ENCODE data around the gene SLC7A6.

SLC7A6 gene

DNA sequence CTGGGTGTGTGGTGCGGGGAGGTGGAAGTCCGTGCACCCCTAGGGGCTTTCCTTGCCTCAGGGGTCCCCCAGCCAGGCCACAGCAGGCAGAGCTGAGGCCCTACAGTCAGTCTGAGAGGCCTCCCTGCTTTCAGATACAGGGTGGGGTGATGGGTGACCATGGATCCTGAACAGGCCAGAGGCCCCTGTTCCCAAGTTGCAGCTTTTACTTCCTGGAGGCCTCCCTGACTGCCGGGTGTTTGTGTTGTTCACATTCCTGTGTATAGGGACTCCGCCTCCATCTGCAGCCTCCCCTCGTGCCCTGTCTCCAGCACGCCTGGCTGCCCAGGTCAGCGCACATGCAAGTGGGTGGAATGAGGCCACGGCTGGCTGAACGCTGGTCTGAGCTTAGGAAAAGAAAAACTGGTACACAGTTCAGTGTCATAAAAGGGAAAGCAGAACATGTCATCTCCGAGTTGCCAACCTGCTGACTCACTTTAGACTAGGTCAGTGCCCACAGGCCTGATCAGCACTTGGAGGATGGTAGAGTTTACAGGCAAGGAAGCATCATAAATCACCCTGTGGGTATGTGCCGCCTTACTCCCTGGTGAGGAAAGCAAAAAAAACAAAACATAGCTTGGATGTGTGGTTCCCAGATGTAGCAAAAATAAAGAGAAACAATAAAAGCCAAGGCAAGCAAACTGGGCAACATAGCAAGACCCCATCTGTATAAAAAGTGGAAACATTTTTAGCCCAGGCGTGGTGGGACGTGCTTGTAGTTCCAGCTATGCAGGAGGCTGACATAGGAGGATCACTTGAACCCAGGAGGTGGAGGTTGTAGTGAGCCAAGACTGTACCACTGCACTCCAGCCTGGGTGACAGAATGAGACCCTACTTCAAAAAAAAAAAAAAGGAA, 6.2 kb upstream of the SLC7A6 start:
- no peak for DNase-seq

DNA sequence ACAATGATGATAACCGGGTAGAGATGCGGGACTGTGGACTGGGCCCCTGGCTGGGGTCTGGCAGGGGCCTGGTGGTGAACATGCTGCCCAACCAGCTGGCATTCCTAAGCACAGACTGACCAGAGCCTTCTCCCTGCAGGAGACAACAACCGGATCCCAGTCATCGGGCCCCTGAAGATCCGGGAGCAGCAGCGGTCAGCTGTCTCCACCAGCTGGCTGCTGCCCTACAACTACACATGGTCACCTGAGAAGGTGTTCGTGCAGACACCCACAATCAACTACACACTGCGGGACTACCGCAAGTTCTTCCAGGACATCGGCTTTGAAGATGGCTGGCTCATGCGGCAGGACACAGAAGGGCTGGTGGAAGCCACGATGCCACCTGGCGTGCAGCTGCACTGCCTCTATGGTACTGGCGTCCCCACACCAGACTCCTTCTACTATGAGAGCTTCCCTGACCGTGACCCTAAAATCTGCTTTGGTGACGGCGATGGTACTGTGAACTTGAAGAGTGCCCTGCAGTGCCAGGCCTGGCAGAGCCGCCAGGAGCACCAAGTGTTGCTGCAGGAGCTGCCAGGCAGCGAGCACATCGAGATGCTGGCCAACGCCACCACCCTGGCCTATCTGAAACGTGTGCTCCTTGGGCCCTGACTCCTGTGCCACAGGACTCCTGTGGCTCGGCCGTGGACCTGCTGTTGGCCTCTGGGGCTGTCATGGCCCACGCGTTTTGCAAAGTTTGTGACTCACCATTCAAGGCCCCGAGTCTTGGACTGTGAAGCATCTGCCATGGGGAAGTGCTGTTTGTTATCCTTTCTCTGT, 5.1 kb upstream of the SLC7A6 start:
- no peak for DNase-seq

DNA sequence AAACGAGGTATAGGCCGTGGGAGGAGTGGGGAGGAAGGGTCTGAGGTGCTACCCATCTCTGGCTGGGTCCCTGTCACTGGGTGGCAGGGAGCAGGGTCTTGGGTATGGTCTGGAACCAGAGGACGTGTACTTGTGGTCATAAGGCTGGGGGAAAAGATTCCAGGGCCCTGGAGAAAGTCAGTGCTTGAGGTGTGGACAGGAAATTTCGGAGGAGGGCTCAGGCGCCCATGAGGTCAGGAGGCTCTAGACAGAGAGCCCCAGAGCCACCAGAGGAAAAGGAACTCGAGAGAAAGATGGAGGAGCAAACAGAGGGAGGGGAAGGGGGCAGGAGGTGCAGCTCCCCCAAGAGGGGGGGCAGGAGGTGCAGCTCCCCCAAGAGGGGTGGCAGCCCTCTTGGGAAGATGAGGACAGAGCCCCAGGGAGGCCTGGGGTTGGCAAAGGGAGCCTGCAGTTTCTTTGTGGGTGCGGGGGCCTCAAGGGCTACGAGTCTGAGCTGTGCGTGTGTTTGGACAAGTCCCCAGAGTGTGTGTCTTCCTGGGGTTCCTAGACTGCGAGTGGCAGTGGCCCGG, 683 bp upstream of the SLC7A6 start:
- DNase-seq, result no peak

DNA sequence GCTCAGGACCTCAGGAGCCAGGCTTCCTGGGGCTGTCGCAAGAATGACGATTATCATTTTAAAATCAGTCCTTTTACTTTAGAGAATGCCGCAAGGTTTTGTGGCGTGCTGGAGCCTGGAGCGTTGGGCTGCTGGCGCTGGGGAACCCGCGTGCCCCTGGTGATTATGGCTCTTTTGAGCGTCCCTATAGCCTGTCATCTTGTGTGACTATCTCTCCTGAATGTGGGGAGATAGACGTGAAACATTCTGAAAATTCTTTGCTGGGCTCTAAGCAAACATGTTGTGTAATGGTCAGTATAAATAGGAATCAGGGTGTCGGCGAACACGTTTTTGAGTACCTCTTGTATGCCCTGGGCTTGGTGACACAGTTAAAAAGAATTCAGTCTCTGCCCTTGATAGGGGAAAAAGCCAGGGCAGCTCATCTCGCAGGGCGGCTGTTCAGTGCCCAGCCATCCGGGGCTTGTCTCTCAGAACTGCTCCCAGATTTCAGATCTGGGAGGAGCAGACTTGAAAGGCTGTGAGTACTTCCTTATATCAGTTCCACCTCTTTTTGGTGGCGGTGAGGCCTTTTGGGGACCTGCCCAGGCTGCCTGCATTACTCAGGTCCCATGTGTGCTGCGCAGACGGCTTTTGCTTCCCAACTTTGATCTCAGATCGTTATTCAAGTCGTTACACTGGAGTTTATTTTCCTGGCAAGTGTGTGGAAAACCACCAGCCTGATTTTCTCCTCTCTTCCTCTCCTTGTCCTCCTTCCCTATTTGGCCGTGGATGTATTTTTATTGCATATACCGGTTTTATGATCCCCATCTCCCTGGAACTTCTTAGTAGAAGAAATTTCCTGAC, 973 bp downstream of the SLC7A6 start:
- peak; percentile 62 for DNase-seq

DNA sequence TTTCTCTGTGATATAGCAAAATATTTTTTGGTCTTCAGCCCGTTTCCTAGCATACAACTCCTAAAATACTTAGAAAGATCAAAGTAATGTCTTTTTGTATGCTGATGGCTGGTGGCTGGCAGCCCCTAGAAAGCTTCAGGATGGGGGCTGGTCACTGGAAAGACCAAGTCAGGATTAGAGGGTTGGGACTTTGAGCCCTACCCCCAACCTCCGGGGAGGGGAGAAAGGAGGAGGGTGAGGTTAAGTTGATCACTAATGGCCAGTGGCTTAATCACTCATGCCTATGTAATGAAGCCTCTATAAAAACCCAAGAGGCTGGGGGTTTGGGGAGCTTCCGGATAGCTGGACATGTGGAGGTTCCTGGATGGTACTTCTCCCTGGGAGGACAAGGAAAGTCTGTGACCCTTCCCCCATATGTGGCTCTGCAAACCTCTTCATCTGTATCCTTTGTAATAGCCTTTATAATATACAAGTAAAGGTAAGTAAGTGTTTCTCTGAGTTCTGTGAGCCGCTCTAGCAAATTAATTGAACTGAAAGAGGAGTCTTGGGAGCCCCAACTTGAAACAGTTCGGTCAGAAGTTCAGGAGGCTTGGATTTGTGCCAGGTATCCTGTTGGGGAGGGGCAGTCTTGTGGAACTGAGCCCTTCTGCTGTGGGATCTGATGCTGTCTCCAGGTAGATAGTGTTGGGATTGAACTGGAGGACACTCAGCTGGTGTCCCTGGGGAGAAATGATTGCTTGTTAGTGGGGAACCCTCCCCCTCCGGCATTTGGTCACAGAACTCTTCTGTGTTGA, 3.5 kb downstream of the SLC7A6 start:
- peak; percentile 5 for DNase-seq

DNA sequence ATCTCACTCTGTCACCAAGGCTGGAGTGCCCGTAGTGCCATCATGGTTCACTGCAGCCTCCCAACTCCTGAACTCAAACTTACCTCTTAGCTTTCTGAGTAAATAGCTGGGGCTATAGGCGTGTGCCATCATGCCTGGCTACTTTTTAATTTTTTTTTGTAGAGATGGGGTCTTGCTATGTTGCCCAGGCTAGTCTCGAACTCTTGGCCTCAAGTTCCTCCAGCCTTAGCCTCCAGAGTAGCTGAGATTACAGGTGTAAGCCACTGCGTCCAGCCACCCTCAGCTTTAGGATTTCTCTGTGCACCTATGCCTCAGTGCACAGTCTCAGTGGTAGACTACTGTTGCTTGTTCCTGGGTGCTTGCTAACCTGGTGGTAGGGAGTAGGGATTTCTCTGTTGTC, 5.5 kb downstream of the SLC7A6 start:
- no peak for DNase-seq

DNA sequence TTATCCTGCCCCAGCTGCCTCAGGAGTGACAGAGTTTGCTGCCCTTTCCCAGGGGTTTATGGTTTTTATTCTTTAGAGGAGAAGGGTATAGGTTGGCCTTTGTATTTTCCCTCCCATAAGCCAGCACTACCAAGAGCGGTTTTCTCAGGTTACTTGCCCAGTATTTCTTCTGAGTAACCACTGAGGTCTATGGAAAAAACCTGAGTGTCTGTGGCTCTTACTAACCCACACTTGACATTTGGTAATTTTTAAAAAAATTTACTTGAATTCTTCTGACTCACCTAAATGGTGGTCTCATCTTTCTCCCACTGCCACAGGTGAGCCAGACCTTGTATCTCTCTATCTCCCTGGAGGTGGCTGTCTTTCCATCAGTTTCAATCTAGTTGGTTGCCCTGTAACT, 6.0 kb downstream of the SLC7A6 start:
- DNase-seq, result no peak

DNA sequence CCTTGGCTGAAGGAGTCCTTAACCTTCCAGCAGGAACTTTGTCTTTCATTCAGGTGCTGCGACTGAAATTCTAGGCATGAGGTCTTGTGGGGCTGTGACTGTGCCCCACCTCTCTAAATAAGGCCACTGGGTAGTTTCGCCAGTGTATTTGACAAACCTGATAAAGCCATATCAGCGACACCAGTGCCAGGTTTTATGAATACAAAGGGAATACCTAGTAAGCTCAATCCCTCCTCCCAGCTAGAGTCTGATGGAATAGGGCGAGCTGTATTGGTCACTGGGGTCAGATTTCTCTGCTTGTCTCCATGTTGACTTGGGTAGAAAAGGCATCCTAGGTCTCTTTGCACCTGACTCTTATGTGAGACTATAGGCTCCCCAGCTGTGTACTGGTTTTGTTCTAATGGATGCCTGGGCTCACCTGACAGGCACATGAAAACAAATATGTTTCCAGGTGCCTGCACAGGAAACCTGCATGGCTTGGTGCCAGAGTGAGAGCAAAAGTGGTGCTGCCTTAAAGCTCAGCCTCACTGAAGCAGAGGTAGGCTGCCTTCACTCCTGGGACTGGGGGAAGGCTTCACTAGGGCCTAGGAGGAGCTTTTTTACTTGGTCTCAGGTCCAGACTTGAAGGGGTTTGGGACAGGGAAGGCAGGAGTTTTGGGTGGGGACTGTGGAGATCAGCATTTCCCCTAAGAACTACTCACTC, 8.3 kb downstream of the SLC7A6 start:
- no peak for DNase-seq

DNA sequence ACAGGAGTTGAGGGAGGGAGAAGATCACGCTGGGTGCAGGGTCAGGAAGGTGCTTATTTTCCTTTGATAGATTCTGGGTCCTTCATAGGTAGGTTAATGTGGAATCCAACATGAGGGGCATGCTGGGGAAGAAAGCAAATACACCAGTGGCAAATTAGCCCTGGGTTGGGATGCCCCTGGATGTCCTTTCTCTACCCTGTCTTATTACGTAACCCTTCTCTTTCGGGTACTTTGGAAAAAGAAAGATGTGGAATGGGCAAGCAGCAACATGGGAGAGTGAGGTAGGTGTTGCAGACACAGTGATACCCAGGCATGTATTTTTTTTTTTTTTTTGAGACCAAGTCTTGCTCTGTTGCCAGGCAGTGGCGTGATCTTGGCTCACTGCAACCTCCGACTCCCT, 9.1 kb downstream of the SLC7A6 start:
- no peak for DNase-seq

DNA sequence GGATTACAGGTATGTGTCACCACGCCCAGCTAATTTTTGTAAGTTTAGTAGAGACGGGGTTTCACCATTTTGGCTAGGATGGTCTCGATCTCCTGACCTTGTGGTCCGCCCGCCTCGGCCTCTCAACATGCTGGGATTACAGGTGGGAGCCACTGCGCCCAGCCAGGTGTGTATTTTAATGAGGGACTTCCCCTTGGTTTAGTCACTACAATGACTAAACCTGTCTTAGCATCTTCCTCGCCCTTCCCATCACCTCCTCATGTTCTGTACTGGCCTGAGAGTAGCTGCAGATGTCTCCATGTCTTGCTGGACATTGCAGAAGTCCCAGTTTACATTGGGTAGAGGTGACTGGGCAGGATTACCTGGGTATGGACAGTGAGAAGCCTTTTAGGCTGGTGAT, 9.6 kb downstream of the SLC7A6 start:
- no peak for DNase-seq

DNA sequence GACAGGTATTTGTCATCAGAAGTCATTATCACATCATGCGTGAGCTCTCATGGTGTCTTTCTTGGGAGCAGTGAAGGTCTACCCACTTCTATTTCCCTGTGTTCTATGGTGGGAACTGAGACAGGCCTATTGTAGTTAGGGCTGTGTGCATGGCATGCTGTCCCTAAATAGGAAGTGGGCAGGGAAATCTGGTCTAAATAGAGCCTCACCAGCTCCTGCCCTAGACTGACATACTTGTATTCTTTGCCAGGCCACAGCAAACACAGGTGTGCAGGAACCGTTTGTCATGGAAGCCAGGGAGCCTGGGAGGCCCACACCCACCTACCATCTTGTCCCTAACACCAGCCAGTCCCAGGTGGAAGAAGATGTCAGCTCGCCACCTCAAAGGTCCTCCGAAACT, 10.1 kb downstream of the SLC7A6 start:
- no peak for DNase-seq

DNA sequence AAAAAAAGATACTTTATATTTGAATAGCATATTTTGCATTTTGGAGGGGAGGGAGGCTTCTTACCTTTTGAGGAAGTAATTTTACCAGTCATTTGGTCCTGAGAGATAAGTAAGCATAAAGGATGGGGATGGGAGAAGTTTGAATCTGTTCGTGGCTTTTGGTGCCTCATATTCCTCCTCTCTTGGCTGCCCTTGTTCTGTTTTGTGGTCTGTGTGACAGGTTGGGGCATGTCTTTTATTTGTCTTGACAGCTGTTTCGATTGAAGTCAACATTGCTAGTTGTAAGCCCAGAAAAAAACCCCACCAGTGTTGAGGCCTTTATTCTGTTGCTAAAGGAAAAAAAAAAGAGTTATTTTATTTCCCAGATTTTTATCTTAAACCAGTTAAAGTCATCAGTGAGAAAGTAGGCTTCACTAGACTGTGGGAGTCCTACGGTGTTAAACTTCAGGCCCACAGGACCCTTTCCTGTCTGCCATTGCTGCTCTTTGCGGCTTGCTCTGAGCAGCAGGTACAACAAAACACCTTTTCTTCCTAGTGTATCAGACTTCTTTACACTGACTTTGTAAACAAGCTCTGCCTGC, 11.4 kb downstream of the SLC7A6 start:
- no peak for DNase-seq

DNA sequence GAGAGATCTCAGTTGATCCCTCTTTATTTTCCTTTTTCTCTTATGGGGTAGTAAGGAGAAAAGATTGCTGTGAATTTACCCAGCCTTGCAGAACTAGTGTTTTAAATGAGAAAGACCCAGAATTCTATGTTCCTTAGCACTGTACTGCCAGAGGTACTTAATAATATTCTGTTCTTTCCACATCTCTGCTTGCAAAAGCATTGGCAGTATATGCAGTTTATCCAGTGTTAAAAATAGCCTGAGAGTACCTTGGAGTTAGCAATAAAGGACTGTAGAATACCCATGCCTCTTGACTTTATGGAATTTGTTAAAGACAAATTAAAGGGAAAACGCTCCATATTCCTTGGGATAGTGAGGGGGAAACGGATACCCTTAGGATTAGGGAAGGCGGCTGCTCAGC, 11.9 kb downstream of the SLC7A6 start:
- no peak for DNase-seq

DNA sequence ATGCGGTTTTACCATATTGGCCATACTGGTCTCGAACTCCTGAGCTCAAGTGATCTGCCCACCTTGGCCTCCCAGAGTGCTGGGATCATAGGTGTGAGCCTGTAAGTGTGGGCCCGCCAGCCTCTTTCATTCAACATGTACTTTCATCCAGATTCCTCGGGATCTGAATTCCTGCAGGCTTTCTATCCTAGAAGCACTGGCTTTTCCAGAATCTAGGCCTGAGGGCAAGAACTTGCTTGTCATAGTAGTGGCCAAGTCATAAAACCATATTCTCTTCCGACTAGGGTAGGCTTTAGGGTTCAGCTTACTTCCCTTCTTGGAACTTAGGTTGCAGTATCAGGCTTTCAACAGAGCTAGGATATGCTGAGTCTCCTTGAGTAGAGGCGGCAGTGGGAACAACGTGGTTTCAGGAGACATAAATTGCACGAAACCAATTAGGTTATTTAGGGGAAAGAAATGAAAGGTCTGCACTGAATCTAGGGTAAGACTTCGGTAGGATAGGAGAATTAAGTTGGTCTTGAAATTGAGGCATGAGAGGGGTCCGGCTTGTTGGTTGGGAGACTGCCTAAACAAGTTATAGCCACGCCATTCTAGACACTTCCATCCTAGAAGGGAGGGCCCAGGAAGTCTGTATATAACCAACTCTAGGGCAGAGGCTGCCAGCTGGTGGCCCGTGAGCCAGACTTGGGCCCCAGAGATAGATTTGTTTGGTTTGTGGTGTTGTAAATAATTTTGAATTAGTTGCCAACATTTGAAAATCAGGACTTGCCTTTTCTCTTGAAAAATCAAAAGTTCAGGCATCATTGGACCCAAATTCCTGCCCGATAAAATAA, 15.6 kb downstream of the SLC7A6 start:
- DNase-seq, result no peak

DNA sequence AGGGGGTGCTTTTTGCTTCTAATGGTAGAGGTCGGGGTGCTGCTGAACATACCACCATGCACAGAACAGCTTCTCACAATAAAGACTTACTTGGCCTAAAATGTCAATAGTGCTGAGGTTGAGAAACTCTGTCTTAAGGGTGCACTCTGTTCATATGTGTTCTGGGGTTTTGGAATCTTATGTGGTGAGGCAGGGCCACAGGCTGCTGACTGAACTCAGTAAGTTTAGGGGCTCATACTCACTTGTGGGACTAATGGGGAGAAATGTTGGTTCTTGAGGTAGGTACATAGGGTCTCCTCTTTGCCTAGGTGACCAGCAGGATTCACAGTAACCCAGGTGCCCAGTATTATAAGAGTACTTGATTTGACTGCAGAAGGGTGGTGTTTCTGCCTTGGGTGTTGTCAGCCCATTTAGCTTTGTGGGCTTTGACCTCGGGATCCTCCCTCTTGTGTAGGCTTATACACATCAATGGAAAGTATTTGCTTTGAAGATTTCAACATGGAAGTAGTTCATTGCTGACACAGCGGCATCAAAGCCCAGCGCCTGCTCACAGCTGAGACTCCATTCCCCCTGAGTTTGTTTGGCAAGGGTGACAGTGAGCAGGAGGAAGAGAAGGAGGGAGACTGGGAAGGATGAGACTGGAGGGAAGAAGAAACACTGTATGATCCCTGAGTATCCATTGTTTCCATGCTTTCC, 17.2 kb downstream of the SLC7A6 start:
- no peak for DNase-seq

DNA sequence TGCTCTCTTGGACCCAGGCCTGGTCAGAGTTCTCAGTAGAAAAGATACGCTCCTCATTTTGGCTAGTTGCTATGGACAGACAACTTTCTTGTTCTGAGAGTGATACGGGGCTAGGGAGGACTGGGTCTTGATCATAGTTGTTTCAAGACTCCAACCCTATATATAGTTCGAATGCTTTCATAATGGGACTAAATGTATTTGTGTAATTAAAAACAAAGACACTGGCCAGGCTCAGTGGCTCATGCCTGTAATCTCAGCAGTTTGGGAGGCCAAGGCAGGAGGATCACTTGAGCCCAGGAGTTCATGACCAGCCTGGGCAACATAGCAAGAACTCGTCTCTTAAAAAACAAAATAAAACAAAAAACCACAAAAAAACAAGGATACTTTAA, 17.7 kb downstream of the SLC7A6 start:
- no peak for DNase-seq

DNA sequence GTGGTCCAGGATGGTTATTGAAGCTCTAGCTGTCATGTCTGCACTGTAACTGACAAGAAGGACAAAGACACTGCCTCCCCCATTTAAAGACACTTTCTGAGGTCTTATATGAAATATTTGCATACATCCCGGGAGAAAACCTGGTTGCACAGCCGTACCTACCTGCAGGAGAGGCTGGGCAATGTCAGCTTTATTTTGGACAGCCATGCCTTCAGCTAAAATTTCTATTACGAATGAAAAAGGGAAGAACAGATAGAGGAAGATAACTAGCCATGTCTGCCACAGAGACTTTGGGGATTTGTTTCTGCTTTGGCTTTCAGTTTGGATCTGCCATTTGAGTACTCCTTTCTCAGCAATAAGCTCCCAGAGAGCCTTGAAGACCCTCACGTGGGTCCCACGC, 19.0 kb downstream of the SLC7A6 start:
- DNase-seq, result no peak

DNA sequence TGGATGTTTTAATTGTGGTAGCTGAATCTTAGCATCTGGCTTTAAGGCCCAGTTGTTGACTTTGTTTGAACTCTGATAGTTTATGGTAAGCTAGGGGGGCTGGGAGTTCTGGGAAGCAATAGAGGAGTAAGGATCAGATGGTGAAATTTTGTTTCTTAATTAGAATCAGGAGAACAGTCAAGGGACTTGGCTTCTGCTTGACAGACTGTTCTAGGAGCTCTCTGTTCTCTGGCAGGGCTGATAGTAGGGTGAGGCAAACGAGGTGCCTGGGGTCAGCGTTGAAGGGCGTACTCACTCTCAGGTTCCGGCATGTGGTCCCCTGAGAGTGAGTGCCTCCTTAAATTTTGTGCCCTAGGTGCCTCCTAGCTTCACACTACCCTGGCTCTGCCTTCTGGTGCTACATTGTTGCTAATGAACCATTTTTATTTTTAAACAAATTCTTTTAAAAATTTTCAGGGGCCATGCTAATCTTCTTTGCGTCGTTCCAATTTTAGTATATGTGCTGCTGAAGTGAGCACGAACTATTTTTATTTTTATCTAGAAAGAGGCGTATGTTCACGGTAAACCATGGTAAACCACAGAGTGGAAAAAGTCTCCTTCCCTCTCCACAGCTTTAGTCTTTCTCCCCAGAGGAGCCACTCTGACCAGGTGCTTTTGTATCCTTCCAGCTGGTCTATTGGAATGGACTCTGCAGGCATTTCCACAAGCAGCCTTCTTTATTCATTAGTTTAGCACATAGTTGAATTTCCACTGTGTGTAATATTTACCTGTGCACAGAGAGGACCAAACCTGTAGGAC, 19.7 kb downstream of the SLC7A6 start:
- DNase-seq, result no peak

DNA sequence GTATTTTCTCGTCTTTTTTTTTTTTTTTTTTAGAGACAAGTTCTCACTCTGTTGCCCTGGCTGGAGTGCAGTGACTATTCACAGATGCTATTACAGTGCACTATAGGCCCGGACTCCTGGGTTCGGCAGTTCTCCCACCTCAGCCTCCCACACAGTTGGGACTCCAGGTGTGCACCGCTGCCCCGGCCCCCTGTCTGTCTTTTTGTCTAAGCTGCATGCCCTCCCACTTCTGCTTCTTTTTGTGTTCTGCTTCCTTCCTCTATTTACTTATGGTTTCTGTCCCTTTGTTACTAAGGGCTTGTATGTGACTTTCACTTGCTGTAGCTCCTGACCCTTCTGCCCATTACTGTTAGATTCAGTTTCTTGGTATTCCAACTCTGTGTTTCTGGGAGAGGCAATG, 20.5 kb downstream of the SLC7A6 start:
- DNase-seq, result no peak
